NCI-H345 treated with DMSO at 0.1 percent for 48 hours (cell line): ENCODE measurements around the gene FAM219B.

Experiments
- DNase-seq: peaks from one replicate; lab custom pipeline; 2025; ENCODE audit not compliant: unreplicated experiment; lab: John Stamatoyannopoulos, UW

Gene FAM219B

DNA sequence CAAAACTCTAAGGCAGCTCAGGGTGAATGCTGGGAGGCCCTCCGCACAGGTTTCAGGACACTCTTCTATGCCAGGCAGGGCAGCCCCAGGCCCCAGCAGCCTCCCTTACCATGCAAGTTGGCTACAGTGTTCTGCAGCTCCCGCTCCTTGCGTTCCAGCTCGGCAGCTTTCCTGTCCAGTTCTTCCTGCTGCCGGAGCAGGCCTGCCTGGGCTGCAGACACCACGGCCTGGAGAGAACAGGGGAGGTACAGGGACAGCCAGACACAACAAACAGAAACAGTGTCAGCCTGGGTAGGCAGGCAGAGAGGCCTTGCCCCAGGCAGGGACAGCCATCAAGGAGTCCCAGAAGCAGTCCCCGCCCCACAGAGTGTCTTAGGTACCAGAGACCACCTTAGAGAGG, 54.7 kb downstream of the FAM219B start:
- DNase-seq = no peak

DNA sequence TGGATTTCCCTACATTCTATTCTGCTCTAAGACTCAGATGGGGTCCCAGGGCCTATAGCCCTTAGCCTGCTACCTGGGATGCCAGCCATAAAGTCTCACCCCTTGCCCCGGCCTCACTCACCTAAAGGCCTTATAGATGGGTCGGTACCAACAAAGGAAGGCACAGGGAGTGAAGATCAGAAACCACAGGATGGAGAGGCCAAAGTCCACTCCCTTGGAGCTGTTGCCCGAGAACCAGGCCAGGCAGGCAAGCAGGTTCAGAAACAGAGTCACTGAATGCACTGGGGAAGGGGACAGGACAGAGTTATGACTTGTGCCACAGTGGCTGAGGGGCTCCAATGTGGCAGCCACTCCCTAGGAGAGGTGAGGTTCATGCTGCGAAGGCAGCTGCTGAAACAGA, 56.3 kb downstream of the FAM219B start:
- DNase-seq = no peak
